ENCODE measurements around the gene CLSTN2. TPM values are rescaled to one million over a fixed set of nuclear protein-coding genes. Genes with fewer than 3 reads are reported as not detected.

The CLSTN2 gene
- total and polyA plus RNA-seq, 2 of the 4 experiments (the other 2 are of a cell fraction) = under 0.01 to 0.07 TPM

DNA sequence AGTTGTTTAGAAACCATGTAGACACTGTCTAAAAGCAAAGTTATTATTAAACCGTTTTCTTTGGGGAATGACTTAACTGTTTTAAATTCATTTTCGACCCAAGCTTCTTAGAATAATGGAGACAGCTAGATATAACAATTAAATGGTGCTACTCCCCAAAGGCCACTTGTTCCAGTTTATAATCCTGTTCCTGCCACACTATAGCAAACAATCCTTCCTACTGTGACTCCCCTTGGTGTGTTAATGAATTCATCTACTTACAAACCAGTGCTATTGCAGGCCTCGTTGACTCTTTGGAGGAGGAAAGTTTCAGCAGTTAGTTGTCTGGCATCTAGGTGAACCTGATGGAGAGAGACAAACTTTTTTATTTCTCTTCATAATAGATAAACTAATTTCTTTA, 25.2 kb upstream of the CLSTN2 start:
- H2AK5ac ChIP-seq (ENCODE audit: low read depth, low read length) = no peak overlapping the region
- no CpG with 5 or more reads among the region's 3 CpGs for WGBS, 2 experiments (ENCODE audit: extremely low coverage in 2 of 2, insufficient read length in 1 of 2)
- ATAC-seq (ENCODE audit: low read depth) = no peak

More for the DNA sequence above, 25.2 kb upstream of the CLSTN2 start:
- H3K18ac ChIP-seq (ENCODE audit: low read depth, low read length) = no peak overlapping the region
- no peaks in the 10 kb centered on the region for H3K4me1 ChIP-seq (ENCODE audit: control insufficient read depth, insufficient read depth, low read length)
- no peak overlapping the region for H3K14ac ChIP-seq (replicated peaks; ENCODE audit: low read depth, low read length)
- no peak for DNase-seq
- BruUV-seq (replicated peaks) = no TSS peak
- H3K4ac ChIP-seq (ENCODE audit: low read depth, low read length) = no peak overlapping the region
- no peak overlapping the region for H3K9ac ChIP-seq (ENCODE audit: low read depth, low read length)
- H2AFZ ChIP-seq (replicated peaks; ENCODE audit: low read length, poor library complexity) = no peak overlapping the region
- no peak overlapping the region for H3K4me3 ChIP-seq (ENCODE audit: insufficient read depth, low read depth, low read length)
- H3K56ac ChIP-seq (ENCODE audit: extremely low read depth, insufficient read depth, low read length) = no peak overlapping the region
- no peaks in the 10 kb centered on the region for H3K9me1 ChIP-seq (ENCODE audit: insufficient read depth, low read length)
- H2AK9ac ChIP-seq (replicated peaks; ENCODE audit: low read depth, low read length, poor library complexity) = no peak overlapping the region
- ChIA-PET POLR2A (ENCODE audit: unreplicated experiment) (no interaction called here), CTCF (no interaction called here)
- no peak overlapping the region for H2BK120ac ChIP-seq (ENCODE audit: low read depth, low read length)
- no peak overlapping the region for H3K23ac ChIP-seq (ENCODE audit: low read depth, low read length)
- H3K9me3 ChIP-seq (ENCODE audit: control insufficient read depth, insufficient read depth, low read length) = peaks cover 2% of the 10 kb centered on the region; the same call in 1 of the 2 replicates
- TF ChIP-seq POLR2A (IDR thresholded peaks at IDR 0.05; ENCODE audit: low read depth, low read length) (no peak), FOS (IDR thresholded peaks at IDR 0.05; ENCODE audit: low read depth, low read length) (no peak), RCOR1 (IDR thresholded peaks at IDR 0.05; ENCODE audit: insufficient replicate concordance, low read length) (no peak), MXI1 (IDR thresholded peaks at IDR 0.05; ENCODE audit: borderline replicate concordance, low read depth, low read length) (no peak), BHLHE40 (IDR thresholded peaks at IDR 0.05; ENCODE audit: low read depth, low read length) (no peak), SMC3 (IDR thresholded peaks at IDR 0.05; ENCODE audit: low read depth, low read length) (no peak), MAZ (IDR thresholded peaks at IDR 0.05; ENCODE audit: borderline replicate concordance, low read depth, low read length) (no peak), MAFK (IDR thresholded peaks at IDR 0.05; ENCODE audit: low read depth, low read length) (no peak)
- TF ChIP-seq, protein P1, sequence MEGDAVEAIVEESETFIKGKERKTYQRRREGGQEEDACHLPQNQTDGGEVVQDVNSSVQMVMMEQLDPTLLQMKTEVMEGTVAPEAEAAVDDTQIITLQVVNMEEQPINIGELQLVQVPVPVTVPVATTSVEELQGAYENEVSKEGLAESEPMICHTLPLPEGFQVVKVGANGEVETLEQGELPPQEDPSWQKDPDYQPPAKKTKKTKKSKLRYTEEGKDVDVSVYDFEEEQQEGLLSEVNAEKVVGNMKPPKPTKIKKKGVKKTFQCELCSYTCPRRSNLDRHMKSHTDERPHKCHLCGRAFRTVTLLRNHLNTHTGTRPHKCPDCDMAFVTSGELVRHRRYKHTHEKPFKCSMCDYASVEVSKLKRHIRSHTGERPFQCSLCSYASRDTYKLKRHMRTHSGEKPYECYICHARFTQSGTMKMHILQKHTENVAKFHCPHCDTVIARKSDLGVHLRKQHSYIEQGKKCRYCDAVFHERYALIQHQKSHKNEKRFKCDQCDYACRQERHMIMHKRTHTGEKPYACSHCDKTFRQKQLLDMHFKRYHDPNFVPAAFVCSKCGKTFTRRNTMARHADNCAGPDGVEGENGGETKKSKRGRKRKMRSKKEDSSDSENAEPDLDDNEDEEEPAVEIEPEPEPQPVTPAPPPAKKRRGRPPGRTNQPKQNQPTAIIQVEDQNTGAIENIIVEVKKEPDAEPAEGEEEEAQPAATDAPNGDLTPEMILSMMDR (conservative IDR thresholded peaks at IDR 0.05; ENCODE audit: low read depth, low read length) = no peak
- TF ChIP-seq, protein P2, sequence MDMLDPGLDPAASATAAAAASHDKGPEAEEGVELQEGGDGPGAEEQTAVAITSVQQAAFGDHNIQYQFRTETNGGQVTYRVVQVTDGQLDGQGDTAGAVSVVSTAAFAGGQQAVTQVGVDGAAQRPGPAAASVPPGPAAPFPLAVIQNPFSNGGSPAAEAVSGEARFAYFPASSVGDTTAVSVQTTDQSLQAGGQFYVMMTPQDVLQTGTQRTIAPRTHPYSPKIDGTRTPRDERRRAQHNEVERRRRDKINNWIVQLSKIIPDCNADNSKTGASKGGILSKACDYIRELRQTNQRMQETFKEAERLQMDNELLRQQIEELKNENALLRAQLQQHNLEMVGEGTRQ (IDR thresholded peaks at IDR 0.05; ENCODE audit: low read depth, low read length) = no peak
- TF ChIP-seq, protein P3, sequence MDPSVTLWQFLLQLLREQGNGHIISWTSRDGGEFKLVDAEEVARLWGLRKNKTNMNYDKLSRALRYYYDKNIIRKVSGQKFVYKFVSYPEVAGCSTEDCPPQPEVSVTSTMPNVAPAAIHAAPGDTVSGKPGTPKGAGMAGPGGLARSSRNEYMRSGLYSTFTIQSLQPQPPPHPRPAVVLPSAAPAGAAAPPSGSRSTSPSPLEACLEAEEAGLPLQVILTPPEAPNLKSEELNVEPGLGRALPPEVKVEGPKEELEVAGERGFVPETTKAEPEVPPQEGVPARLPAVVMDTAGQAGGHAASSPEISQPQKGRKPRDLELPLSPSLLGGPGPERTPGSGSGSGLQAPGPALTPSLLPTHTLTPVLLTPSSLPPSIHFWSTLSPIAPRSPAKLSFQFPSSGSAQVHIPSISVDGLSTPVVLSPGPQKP (IDR thresholded peaks at IDR 0.05; ENCODE audit: borderline replicate concordance, low read depth, low read length) = no peak
- H3K27ac ChIP-seq (ENCODE audit: insufficient read depth, low read length) = no peak overlapping the region
- no peaks in the 10 kb centered on the region for H4K20me1 ChIP-seq (ENCODE audit: insufficient read depth, low read length)
- no peaks in the 10 kb centered on the region for H3K36me3 ChIP-seq (ENCODE audit: control insufficient read depth, insufficient read depth, low read length)
- no peaks in the 10 kb centered on the region for H3K27me3 ChIP-seq (ENCODE audit: control insufficient read depth, insufficient read depth, low read length)
- H2BK5ac ChIP-seq (ENCODE audit: low read depth, low read length, poor library complexity, severe bottlenecking) = no peak overlapping the region
- no peak overlapping the region for H4K5ac ChIP-seq (ENCODE audit: low read depth, low read length)
- in situ Hi-C loops (cut with MboI; ENCODE audit: low sequenced_read_pairs) = no loop called here
- H3K79me1 ChIP-seq (ENCODE audit: low read depth in 1 of 2, low read length in 2 of 2) = no peaks in the 10 kb centered on the region
- no peak overlapping the region for H3K4me2 ChIP-seq (ENCODE audit: low read depth, low read length)
- no peak overlapping the region for H4K8ac ChIP-seq (ENCODE audit: low read depth in 2 of 2, low read length in 2 of 2)
- dilution Hi-C loops (cut with HindIII; ENCODE audit: low sequenced_read_pairs, unreplicated experiment) = no loop called here
- no peak overlapping the region for H2BK15ac ChIP-seq (ENCODE audit: low read depth, low read length)
- no peak overlapping the region for H4K91ac ChIP-seq (ENCODE audit: insufficient read depth, low read depth, low read length)
- intact Hi-C loops (cut with micrococcal nuclease) = no loop called here
- H2BK20ac ChIP-seq (ENCODE audit: low read depth, low read length) = no peak overlapping the region

Data from IMR-90 (cell line).